ENCODE results near the gene YAP1.

Gene YAP1

GRCh38 chr11:102153082-102153481 lies 42.8 kb downstream of the YAP1 start:
- in situ Hi-C loops (cut with MboI; ENCODE audit: low pct_unique_long_range_greater_than_20kb, low sequenced_read_pairs, unreplicated experiment): no loop called here
- TF ChIP-seq, protein P1, sequence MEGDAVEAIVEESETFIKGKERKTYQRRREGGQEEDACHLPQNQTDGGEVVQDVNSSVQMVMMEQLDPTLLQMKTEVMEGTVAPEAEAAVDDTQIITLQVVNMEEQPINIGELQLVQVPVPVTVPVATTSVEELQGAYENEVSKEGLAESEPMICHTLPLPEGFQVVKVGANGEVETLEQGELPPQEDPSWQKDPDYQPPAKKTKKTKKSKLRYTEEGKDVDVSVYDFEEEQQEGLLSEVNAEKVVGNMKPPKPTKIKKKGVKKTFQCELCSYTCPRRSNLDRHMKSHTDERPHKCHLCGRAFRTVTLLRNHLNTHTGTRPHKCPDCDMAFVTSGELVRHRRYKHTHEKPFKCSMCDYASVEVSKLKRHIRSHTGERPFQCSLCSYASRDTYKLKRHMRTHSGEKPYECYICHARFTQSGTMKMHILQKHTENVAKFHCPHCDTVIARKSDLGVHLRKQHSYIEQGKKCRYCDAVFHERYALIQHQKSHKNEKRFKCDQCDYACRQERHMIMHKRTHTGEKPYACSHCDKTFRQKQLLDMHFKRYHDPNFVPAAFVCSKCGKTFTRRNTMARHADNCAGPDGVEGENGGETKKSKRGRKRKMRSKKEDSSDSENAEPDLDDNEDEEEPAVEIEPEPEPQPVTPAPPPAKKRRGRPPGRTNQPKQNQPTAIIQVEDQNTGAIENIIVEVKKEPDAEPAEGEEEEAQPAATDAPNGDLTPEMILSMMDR (IDR thresholded peaks at IDR 0.05; ENCODE audit: extremely low read depth, insufficient read depth, missing control alignments): no peak
- no peak for DNase-seq (ENCODE audit: low spot score)

- in situ Hi-C loops (cut with MboI; ENCODE audit: low pct_unique_long_range_greater_than_20kb, low sequenced_read_pairs, unreplicated experiment): no loop called here
- TF ChIP-seq, protein P1 (IDR thresholded peaks at IDR 0.05; ENCODE audit: extremely low read depth, insufficient read depth, missing control alignments): no peak
- DNase-seq (ENCODE audit: low spot score): no peak
Measured at GRCh38 chr11:102154806-102155205, 44.6 kb downstream of the YAP1 start.

GRCh38 chr11:102155676-102156075 lies 45.4 kb downstream of the YAP1 start:
- no peak for DNase-seq (ENCODE audit: low spot score)
- TF ChIP-seq, protein P1 (IDR thresholded peaks at IDR 0.05; ENCODE audit: extremely low read depth, insufficient read depth, missing control alignments): no peak
- in situ Hi-C loops (cut with MboI; ENCODE audit: low pct_unique_long_range_greater_than_20kb, low sequenced_read_pairs, unreplicated experiment): no loop called here

DNA sequence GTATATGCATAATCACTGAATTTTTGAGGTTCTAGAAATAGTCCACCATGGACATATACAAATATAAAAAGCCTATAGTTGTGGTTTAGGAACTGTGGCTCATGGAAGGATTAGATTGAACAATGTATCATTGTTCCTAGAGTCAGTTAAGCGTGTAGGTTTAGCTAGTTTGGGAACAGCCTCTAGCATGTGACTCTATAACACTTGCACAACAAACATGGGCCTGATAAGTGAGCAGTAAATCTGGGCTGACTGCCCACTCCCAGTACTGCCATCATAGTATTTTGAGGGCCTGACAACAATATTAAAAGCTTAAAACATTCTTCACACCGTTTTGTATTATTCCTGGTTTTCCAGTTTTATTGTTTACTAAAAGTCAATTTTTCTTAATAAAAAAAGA lies 47.0 kb downstream of the YAP1 start:
- no peak for DNase-seq (ENCODE audit: low spot score)
- TF ChIP-seq, protein P1 (IDR thresholded peaks at IDR 0.05; ENCODE audit: extremely low read depth, insufficient read depth, missing control alignments): no peak
- in situ Hi-C loops (cut with MboI; ENCODE audit: low pct_unique_long_range_greater_than_20kb, low sequenced_read_pairs, unreplicated experiment): no loop called here

DNA sequence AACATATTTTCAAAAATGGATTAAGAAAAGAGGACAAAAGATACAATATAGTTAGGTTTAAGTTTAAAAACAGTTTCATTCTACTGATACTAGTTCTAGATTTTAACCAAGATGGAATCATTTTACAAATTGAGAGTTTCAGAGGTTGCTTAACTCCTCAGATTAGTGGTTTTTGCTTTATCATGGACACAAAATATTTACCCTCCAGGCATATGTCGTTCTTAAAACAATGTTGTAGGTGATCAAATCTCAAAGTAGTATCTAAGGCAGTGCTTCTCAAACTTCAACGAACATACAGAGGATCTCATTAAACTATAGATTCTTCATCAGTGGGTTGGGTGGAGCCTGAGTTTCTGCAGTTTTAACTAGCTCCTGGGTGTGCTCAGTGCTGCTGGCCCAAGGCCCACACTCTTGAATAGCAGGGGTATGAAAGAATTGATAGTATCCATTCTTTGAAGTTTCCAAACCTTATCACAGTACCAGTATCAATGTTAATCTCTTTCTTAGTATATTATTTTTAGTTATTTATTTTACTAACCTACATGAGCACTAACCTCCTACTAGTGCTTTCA lies 48.0 kb downstream of the YAP1 start:
- in situ Hi-C loops (cut with MboI; ENCODE audit: low pct_unique_long_range_greater_than_20kb, low sequenced_read_pairs, unreplicated experiment): no loop called here
- no peak for DNase-seq (ENCODE audit: low spot score)
- TF ChIP-seq, protein P1 (IDR thresholded peaks at IDR 0.05; ENCODE audit: extremely low read depth, insufficient read depth, missing control alignments): no peak

DNA sequence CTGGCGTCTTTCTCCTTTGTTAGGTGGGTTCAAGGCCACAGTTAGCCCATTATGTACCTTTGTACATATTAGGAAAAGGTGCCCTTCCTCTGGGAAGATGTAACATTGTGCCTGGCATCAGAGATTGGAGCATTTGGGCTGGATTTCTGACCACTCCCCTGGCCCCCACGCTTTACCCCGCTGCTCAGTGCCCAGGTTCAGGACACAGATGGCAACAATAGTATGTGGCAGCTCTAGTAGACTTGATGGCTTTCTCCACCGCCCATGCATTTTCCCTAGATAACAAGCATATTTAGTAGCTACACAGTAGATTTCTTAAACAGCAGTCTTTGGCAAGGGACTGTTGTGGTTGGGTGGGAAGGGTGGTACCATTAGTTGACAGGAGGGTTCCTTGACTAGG lies 53.1 kb downstream of the YAP1 start:
- TF ChIP-seq, protein P1 (IDR thresholded peaks at IDR 0.05; ENCODE audit: extremely low read depth, insufficient read depth, missing control alignments): no peak
- in situ Hi-C loops (cut with MboI; ENCODE audit: low pct_unique_long_range_greater_than_20kb, low sequenced_read_pairs, unreplicated experiment): no loop called here
- DNase-seq (ENCODE audit: low spot score): no peak

All from GM13977 (cell line).